BE2C (cell line): ENCODE data around the gene AQP6.

Experiments used
- DNase-seq: peaks from one replicate; pipeline ENCODE4 v3.0.0-alpha.2; 2020
- H3K27me3 ChIP-seq: fragments of 250-450 bp; sonication (Bioruptor Pico); 2 replicates; pipeline ENCODE4 v1.5.1; 2020; ENCODE audit warnings: mild to moderate bottlenecking
- H3K36me3 ChIP-seq: fragments of 250-450 bp; sonication (Bioruptor Pico); 2 replicates; pipeline ENCODE4 v1.5.1; 2020; ENCODE audit warnings: mild to moderate bottlenecking
- H3K4me1 ChIP-seq: fragments of 250-450 bp; sonication (Bioruptor Pico); 2 replicates; pipeline ENCODE4 v1.5.1; 2020
- H3K4me3 ChIP-seq: 2 replicates; pipeline ENCODE4 v1.5.1; 2011; ENCODE audit warnings: low read depth, low read length
- H3K9me3 ChIP-seq: fragments of 250-450 bp; sonication (Bioruptor Pico); 2 replicates; pipeline ENCODE4 v1.5.1; 2020
- CTCF ChIP-seq: IDR thresholded peaks from 2 replicates; pipeline ENCODE4 v1.5.1; 2012; ENCODE audit warnings: mild to moderate bottlenecking, low read depth, low read length

AQP6 gene

GRCh38 chr12:49928471-49928870 lies 44.3 kb upstream of the AQP6 start:
- TF ChIP-seq CTCF: no peak
- DNase-seq: no peak
- H3K9me3 ChIP-seq: no peaks in the 10 kb centered on the region
- no peaks in the 10 kb centered on the region for H3K4me1 ChIP-seq
- no peak overlapping the region for H3K4me3 ChIP-seq
- no peaks in the 10 kb centered on the region; the same call in 1 of the 2 replicates for H3K36me3 ChIP-seq
- no peaks in the 10 kb centered on the region for H3K27me3 ChIP-seq

DNA sequence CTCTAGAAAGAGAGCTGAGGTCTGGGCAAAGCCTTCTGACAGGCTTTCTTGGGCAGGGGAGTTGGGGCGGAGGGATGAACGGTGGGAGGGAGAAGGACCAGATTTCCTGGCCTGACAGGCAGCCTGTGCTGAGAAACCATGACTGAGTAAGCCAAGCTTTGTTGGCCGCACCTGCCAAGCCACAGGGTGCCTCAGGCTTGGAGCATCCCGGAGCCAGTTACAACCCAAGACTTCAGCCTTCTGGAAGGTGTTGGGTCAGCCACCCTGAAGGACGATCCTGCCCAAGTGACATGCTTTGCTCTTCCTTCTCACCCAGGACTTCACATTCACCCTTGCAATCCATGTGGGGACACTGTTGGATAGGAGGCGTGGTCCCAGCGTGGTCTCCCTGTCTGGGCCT lies 43.2 kb upstream of the AQP6 start:
- Histone ChIP-seq H3K9me3 (no peaks in the 10 kb centered on the region), H3K27me3 (no peaks in the 10 kb centered on the region), H3K4me1 (no peaks in the 10 kb centered on the region), H3K36me3 (no peaks in the 10 kb centered on the region; the same call in 1 of the 2 replicates), H3K4me3 (no peak overlapping the region)
- no peak for DNase-seq
- no peak for TF ChIP-seq CTCF

GRCh38 chr12:49930515-49931288 lies 42.0 kb upstream of the AQP6 start:
- Histone ChIP-seq H3K36me3 (no peaks in the 10 kb centered on the region; the same call in 1 of the 2 replicates), H3K4me1 (no peaks in the 10 kb centered on the region), H3K27me3 (no peaks in the 10 kb centered on the region), H3K4me3 (no peak overlapping the region), H3K9me3 (no peaks in the 10 kb centered on the region)
- DNase-seq: no peak
- no peak for TF ChIP-seq CTCF

GRCh38 chr12:49932023-49932422 lies 40.7 kb upstream of the AQP6 start:
- Histone ChIP-seq H3K4me1 (no peaks in the 10 kb centered on the region), H3K36me3 (no peaks in the 10 kb centered on the region; the same call in 1 of the 2 replicates), H3K9me3 (no peaks in the 10 kb centered on the region), H3K27me3 (no peaks in the 10 kb centered on the region), H3K4me3 (no peak overlapping the region)
- TF ChIP-seq CTCF: no peak
- DNase-seq: no peak

GRCh38 chr12:49932533-49933130 lies 40.1 kb upstream of the AQP6 start:
- DNase-seq: no peak
- no peak for TF ChIP-seq CTCF
- H3K4me1 ChIP-seq: peaks cover 3% of the 10 kb centered on the region
- no peaks in the 10 kb centered on the region; the same call in 1 of the 2 replicates for H3K36me3 ChIP-seq
- no peak overlapping the region for H3K4me3 ChIP-seq
- H3K27me3 ChIP-seq: no peaks in the 10 kb centered on the region
- H3K9me3 ChIP-seq: no peaks in the 10 kb centered on the region

DNA sequence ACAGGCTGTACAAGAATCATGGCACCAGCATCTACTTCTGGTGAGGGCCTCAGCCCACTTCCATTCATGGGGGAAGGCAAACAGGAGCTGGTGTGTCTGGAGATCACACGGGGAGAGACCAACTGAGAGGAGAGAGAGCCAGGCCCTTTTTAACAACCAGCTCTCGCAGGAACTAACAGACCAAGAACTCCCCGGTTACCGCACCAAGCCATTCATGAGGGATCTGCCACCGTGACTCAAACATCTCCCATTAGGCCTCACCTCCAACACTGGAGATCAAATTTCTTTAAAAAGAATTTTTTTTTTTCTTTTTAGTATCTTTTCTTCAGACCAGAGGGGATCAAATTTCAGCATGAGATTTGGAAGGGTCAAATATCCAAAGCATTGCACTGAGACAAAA lies 39.0 kb upstream of the AQP6 start:
- no peak overlapping the region for H3K4me3 ChIP-seq
- no peak for TF ChIP-seq CTCF
- DNase-seq: no peak
- peaks cover 11% of the 10 kb centered on the region for H3K4me1 ChIP-seq
- no peaks in the 10 kb centered on the region for H3K9me3 ChIP-seq
- H3K27me3 ChIP-seq: no peaks in the 10 kb centered on the region
- H3K36me3 ChIP-seq: no peaks in the 10 kb centered on the region; the same call in 1 of the 2 replicates
